PC-3 (cell line): Measurements from ENCODE around the gene MAP3K3.

Experiments
- EZH2 ChIP-seq: fragments of 300-600 bp; sonication (generic); IDR thresholded peaks from one replicate; pipeline ENCODE4 v1.6.1; 2017; ENCODE audit warnings: antibody characterized with exemption, mild to moderate bottlenecking, low read length; ENCODE audit not compliant: unreplicated experiment
- EZH2phosphoT487 ChIP-seq: fragments of 300-600 bp; sonication (generic); IDR thresholded peaks from 2 replicates; pipeline ENCODE4 v1.6.1; 2018; ENCODE audit warnings: mild to moderate bottlenecking, antibody characterized with exemption, low read length, borderline replicate concordance
- TF ChIP-seq, protein P1 (sequence below): fragments of 300-600 bp; sonication (generic); conservative IDR thresholded peaks from 2 replicates; pipeline ENCODE4 v1.5.1; 2017; ENCODE audit warnings: antibody characterized with exemption, low read depth, mild to moderate bottlenecking, low read length

DNA sequence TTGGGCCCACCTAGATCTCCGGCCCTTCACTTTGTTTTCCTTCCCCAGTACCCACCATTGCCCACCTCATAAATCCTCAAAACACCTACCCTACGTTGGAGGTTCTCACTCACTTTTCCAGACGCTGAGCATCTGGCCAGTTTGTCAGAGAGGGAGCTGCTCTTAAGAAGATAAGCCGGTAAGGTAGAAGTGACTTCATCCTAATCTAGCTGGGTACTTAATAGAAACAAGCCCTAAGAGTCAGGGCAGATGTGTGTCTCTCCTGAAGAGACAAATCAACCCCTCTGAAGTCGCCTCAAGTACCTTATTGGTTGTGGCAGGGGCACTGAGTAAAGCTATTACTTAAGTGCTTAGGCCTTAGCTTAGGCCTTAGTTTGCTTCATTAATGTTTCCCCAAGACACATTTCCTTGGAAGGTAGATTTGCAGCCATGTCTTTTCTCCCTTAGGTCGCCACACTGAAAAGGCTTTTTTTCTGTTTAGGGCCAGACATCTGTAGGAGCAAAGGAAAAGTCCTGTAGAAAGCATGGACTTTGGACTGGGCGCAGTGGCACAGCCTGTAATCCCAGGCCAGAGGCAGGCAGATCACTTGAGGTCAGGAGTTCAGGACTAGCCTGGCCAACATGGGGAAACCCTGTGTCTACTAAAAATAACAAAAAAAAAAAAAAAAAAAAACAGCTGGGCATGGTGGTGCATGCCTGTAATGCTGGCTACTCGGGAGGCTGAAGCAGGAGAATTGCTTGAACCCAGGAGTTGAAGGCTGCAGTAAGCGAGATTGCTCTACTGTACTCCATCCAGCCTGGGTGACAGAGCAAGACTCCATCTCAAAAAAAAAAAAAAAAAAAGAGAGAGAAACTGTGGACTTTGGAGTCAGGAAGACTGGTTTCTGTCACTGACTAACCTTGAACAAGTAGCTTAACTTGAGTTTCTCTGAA lies 20.5 kb upstream of the MAP3K3 start:
- TF ChIP-seq, protein P1, sequence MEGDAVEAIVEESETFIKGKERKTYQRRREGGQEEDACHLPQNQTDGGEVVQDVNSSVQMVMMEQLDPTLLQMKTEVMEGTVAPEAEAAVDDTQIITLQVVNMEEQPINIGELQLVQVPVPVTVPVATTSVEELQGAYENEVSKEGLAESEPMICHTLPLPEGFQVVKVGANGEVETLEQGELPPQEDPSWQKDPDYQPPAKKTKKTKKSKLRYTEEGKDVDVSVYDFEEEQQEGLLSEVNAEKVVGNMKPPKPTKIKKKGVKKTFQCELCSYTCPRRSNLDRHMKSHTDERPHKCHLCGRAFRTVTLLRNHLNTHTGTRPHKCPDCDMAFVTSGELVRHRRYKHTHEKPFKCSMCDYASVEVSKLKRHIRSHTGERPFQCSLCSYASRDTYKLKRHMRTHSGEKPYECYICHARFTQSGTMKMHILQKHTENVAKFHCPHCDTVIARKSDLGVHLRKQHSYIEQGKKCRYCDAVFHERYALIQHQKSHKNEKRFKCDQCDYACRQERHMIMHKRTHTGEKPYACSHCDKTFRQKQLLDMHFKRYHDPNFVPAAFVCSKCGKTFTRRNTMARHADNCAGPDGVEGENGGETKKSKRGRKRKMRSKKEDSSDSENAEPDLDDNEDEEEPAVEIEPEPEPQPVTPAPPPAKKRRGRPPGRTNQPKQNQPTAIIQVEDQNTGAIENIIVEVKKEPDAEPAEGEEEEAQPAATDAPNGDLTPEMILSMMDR = no peak
- TF ChIP-seq EZH2phosphoT487 (no peak), EZH2 (no peak)
